RWPE2 (cell line): ENCODE data around the gene MICALL2.

Source experiments
- ATAC-seq: fragments of 200-7000 bp; cut with Tn5 transposase; 3 replicates; pipeline ENCODE4 v1.9.1; 2021; ENCODE audit warnings: low read depth
- DNase-seq: peaks from one replicate; pipeline ENCODE4 v3.0.0-alpha.2; 2020; ENCODE audit warnings: low spot score
- H3K27ac ChIP-seq: fragments of 450-650 bp; 2 replicates; pipeline ENCODE4 v1.5.1; 2017; ENCODE audit warnings: mild to moderate bottlenecking; ENCODE audit not compliant: poor library complexity, severe bottlenecking
- H3K27me3 ChIP-seq: fragments of 250-450 bp; sonication (Bioruptor Pico); 2 replicates; pipeline ENCODE4 v1.5.1; 2021; ENCODE audit warnings: mild to moderate bottlenecking, moderate library complexity; ENCODE audit not compliant: insufficient read depth, poor library complexity, severe bottlenecking
- H3K36me3 ChIP-seq: fragments of 250-450 bp; sonication (Bioruptor Pico); 2 replicates; pipeline ENCODE4 v1.5.1; 2020; ENCODE audit warnings: low read depth, mild to moderate bottlenecking, moderate library complexity
- H3K4me1 ChIP-seq: fragments of 250-450 bp; sonication (Bioruptor Pico); 2 replicates; pipeline ENCODE4 v1.5.1; 2021; ENCODE audit warnings: mild to moderate bottlenecking, moderate library complexity; ENCODE audit not compliant: insufficient read depth, poor library complexity, severe bottlenecking
- H3K4me3 ChIP-seq: fragments of 250-450 bp; sonication (Bioruptor Pico); 2 replicates; pipeline ENCODE4 v1.5.1; 2021; ENCODE audit warnings: mild to moderate bottlenecking, moderate library complexity; ENCODE audit not compliant: severe bottlenecking
- H3K9me3 ChIP-seq: fragments of 250-450 bp; sonication (Bioruptor Pico); 2 replicates; pipeline ENCODE4 v1.5.1; 2021; ENCODE audit warnings: mild to moderate bottlenecking, moderate library complexity; ENCODE audit not compliant: severe bottlenecking
- CTCF ChIP-seq: fragments of 450-650 bp; IDR thresholded peaks from one replicate; pipeline ENCODE4 v1.5.1; 2017; ENCODE audit warnings: mild to moderate bottlenecking, moderate library complexity; ENCODE audit not compliant: poor library complexity, severe bottlenecking

Gene MICALL2

GRCh38 chr7:1411414-1411813 lies 47.9 kb downstream of the MICALL2 start:
- H3K4me1 ChIP-seq: no peaks in the 10 kb centered on the region
- H3K4me3 ChIP-seq: no peak overlapping the region
- H3K27me3 ChIP-seq: peaks cover 29% of the 10 kb centered on the region
- H3K36me3 ChIP-seq: no peaks in the 10 kb centered on the region
- TF ChIP-seq CTCF: no peak
- no peak overlapping the region for H3K27ac ChIP-seq
- ATAC-seq (no peak), DNase-seq (no peak)
- H3K9me3 ChIP-seq: no peaks in the 10 kb centered on the region

DNA sequence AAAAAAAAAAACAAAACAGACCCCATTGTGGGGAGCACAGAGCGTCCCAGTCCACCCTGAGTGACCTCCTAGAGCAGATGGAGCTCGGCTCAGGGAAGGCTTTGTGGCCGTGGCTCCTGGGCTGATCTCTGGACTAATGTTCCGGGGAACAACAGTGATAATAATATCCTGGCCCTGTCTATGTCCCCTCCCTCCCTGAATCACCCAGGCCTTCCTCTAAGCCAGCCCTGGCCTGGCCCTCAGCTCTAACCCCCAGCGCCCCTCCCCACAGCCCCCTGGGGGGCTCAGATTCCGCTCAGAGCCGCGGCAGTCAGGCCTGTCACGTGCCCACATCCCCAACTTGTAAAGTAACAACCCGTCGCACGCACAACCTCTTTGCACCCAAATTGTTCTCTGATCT lies 48.3 kb downstream of the MICALL2 start:
- no peaks in the 10 kb centered on the region for H3K36me3 ChIP-seq
- ATAC-seq: no peak
- H3K9me3 ChIP-seq: no peaks in the 10 kb centered on the region
- no peak for DNase-seq
- no peak overlapping the region for H3K27ac ChIP-seq
- no peak overlapping the region for H3K4me3 ChIP-seq
- no peaks in the 10 kb centered on the region for H3K4me1 ChIP-seq
- peaks cover 33% of the 10 kb centered on the region for H3K27me3 ChIP-seq
- TF ChIP-seq CTCF: no peak

GRCh38 chr7:1409555-1409954 lies 49.7 kb downstream of the MICALL2 start:
- Histone ChIP-seq H3K9me3 (no peaks in the 10 kb centered on the region), H3K27me3 (peaks cover 44% of the 10 kb centered on the region), H3K27ac (no peak overlapping the region), H3K36me3 (no peaks in the 10 kb centered on the region), H3K4me1 (no peaks in the 10 kb centered on the region), H3K4me3 (no peak overlapping the region)
- no peak for ATAC-seq
- no peak for DNase-seq
- no peak for TF ChIP-seq CTCF

- peaks cover 55% of the 10 kb centered on the region for H3K27me3 ChIP-seq
- ATAC-seq (no peak), DNase-seq (no peak)
- no peaks in the 10 kb centered on the region for H3K36me3 ChIP-seq
- H3K27ac ChIP-seq: no peak overlapping the region
- no peak for TF ChIP-seq CTCF
- H3K4me3 ChIP-seq: no peak overlapping the region
- no peaks in the 10 kb centered on the region for H3K9me3 ChIP-seq
- H3K4me1 ChIP-seq: no peaks in the 10 kb centered on the region
These were observed 50.8 kb downstream of the MICALL2 start for GRCh38 chr7:1408466-1408865.

DNA sequence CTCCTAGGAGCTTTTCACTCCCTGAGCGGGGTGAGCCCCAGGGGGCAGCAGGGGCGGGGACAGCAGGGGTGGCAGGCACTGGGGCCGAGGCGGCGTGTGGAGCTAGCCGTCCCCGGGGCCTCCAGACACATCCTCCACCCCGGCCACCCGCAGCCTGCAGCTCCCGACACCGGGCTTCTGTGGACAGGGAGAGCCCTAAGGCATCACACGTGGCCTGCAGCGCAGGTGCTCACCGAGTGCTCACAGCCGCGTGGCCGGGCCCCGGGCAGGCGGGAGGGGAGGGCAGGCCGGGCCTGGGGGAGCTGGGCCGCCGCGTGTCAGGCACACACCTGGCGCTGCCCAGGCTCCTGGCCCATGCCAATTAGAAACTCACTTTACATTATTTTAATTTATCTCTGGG lies 51.4 kb downstream of the MICALL2 start:
- Histone ChIP-seq H3K4me3 (no peak overlapping the region), H3K36me3 (no peaks in the 10 kb centered on the region), H3K9me3 (no peaks in the 10 kb centered on the region), H3K4me1 (no peaks in the 10 kb centered on the region), H3K27ac (no peak overlapping the region), H3K27me3 (peaks cover 61% of the 10 kb centered on the region)
- TF ChIP-seq CTCF: no peak
- ATAC-seq (no peak), DNase-seq (no peak)
